A549 (cell line): ENCODE measurements around the gene DPH5. TPM values are rescaled to one million over a fixed set of nuclear protein-coding genes. Genes with fewer than 3 reads are reported as not detected.

ENCODE experiments used
- ATAC-seq, 2 experiments: fragments of 200-7000 bp in 1 of 2; fragments of >200 bp in 1 of 2; cut with Nextera tagmentation in 1 of 2; cut with Tn5 transposase in 1 of 2; 3 replicates each; pipeline versions ENCODE4 v1.8.0 to v1.9.1; 2018 to 2020; ENCODE audit warnings: mild to moderate bottlenecking in 1 of 2, moderate library complexity in 1 of 2
- CTCF ChIA-PET: fragments of 300-600 bp; sonication (Branson Sonifier 250); formaldehyde crosslinking; extraction: SDS; loops from one replicate; lab custom pipeline; 2021; ENCODE audit warnings: antibody characterized with exemption, inconsistent platforms; lab: Yijun Ruan, JAX
- POLR2A ChIA-PET: fragments of 350-600 bp; formaldehyde crosslinking; extraction: SDS; loops from one replicate; lab custom pipeline; 2021; ENCODE audit warnings: antibody characterized with exemption, inconsistent platforms; lab: Yijun Ruan, JAX
- DNase-seq, 2 experiments: peaks; one replicate each; pipeline versions ENCODE4 v3.0.0 to v3.0.0-alpha.2; 2011 to 2016; ENCODE audit warnings: low read depth in 1 of 2, low spot score in 1 of 2
- FAIRE-seq: peaks from 2 replicates; lab custom pipeline; 2011; peaks lifted over from hg19 to GRCh38; lab: Jason Lieb, UNC
- H3K27ac ChIP-seq, 2 experiments: fragments of >200 bp; sonication (Bioruptor Twin); formaldehyde crosslinking; 3 replicates each; pipeline ENCODE4 v1.5.1; 2016 to 2017
- H3K4me1 ChIP-seq: fragments of >200 bp; sonication (Bioruptor Twin); formaldehyde crosslinking; 3 replicates; pipeline ENCODE4 v1.6.1; 2016
- H3K4me2 ChIP-seq: fragments of >200 bp; sonication (Bioruptor Twin); formaldehyde crosslinking; 3 replicates; pipeline ENCODE4 v1.6.1; 2016
- H3K4me3 ChIP-seq: fragments of >200 bp; sonication (Bioruptor Twin); formaldehyde crosslinking; 3 replicates; pipeline ENCODE4 v1.5.1; 2016
- H3K9me3 ChIP-seq: fragments of >200 bp; sonication (Bioruptor Twin); formaldehyde crosslinking; 3 replicates; pipeline ENCODE4 v1.6.1; 2016
- BHLHE40 ChIP-seq: IDR thresholded peaks from 2 replicates; pipeline ENCODE4 v1.6.1; 2012; ENCODE audit warnings: low read depth, low read length, inconsistent platforms
- CBX8 ChIP-seq: fragments of 200-600 bp; sonication (generic); IDR thresholded peaks from 2 replicates; pipeline ENCODE4 v1.6.1; 2016
- CHD2 ChIP-seq: fragments of 150-350 bp; IDR thresholded peaks from 2 replicates; pipeline ENCODE4 v1.6.1; 2014; ENCODE audit warnings: low read length; ENCODE audit not compliant: partially characterized antibody
- CTCF ChIP-seq: fragments of >200 bp; sonication (Bioruptor Twin); formaldehyde crosslinking; IDR thresholded peaks from 3 replicates; pipeline ENCODE4 v1.5.1; 2016
- E2F6 ChIP-seq: IDR thresholded peaks from 2 replicates; pipeline ENCODE4 v1.6.1; 2012; ENCODE audit warnings: low read depth, borderline replicate concordance
- ELK1 ChIP-seq: fragments of 150-350 bp; IDR thresholded peaks from 2 replicates; pipeline ENCODE4 v1.6.1; 2014; ENCODE audit warnings: low read depth, mild to moderate bottlenecking, low read length
- EP300 ChIP-seq, 2 experiments: fragments of >200 bp; sonication (Bioruptor Twin); formaldehyde crosslinking; IDR thresholded peaks; 2 replicates in 1 of 2; 3 replicates in 1 of 2; pipeline ENCODE4 v1.6.1; 2016 to 2017
- FOXS1 ChIP-seq: fragments of 250-450 bp; sonication (Bioruptor Pico); IDR thresholded peaks from 2 replicates; pipeline ENCODE4 v1.5.0; 2020; ENCODE audit warnings: mild to moderate bottlenecking, moderate library complexity
- GATA3 ChIP-seq: IDR thresholded peaks from 2 replicates; pipeline ENCODE4 v1.6.1; 2012; ENCODE audit warnings: borderline replicate concordance
- HES2 ChIP-seq: fragments of >200 bp; sonication (Bioruptor Twin); formaldehyde crosslinking; IDR thresholded peaks from 2 replicates; pipeline ENCODE4 v1.6.1; 2016
- HOXA7 ChIP-seq: fragments of 250-450 bp; sonication (Bioruptor Pico); IDR thresholded peaks from 2 replicates; pipeline ENCODE4 v1.5.0; 2020; ENCODE audit warnings: mild to moderate bottlenecking, moderate library complexity
- HOXB13 ChIP-seq: fragments of 250-450 bp; sonication (Bioruptor Pico); IDR thresholded peaks from 2 replicates; pipeline ENCODE4 v1.5.0; 2020; ENCODE audit warnings: low read depth, mild to moderate bottlenecking, moderate library complexity
- JUN ChIP-seq, 2 experiments: fragments of >200 bp; sonication (Bioruptor Twin); formaldehyde crosslinking; IDR thresholded peaks; 2 replicates in 1 of 2; 3 replicates in 1 of 2; pipeline ENCODE4 v1.6.1; 2016 to 2017
- KDM1A ChIP-seq: fragments of 200-600 bp; sonication (generic); IDR thresholded peaks from 2 replicates; pipeline ENCODE4 v1.6.1; 2016; ENCODE audit warnings: low read depth, mild to moderate bottlenecking
- KDM5A ChIP-seq: fragments of 200-600 bp; sonication (generic); IDR thresholded peaks from 2 replicates; pipeline ENCODE4 v1.6.1; 2016; ENCODE audit warnings: antibody characterized with exemption, mild to moderate bottlenecking
- MAFK ChIP-seq: fragments of 450-650 bp; IDR thresholded peaks from 2 replicates; pipeline ENCODE4 v1.6.1; 2014; ENCODE audit not compliant: partially characterized antibody
- MAX ChIP-seq: IDR thresholded peaks from 2 replicates; pipeline ENCODE4 v1.6.1; 2012
- MYC ChIP-seq: IDR thresholded peaks from 2 replicates; pipeline ENCODE4 v1.6.1; 2012; ENCODE audit warnings: mild to moderate bottlenecking, inconsistent platforms, low read length, improper control_type of control experiment, borderline replicate concordance
- PBX3 ChIP-seq: IDR thresholded peaks from 2 replicates; pipeline ENCODE4 v1.6.1; 2012
- POLR2A ChIP-seq: IDR thresholded peaks from 2 replicates; pipeline ENCODE4 v1.6.1; 2012; ENCODE audit warnings: mild to moderate bottlenecking, low read length
- POLR2AphosphoS2 ChIP-seq: conservative IDR thresholded peaks from 2 replicates; pipeline ENCODE4 v1.6.1; 2012; ENCODE audit warnings: low read length, improper control_type of control experiment, inconsistent platforms
- RCOR1 ChIP-seq: fragments of 150-350 bp; IDR thresholded peaks from 2 replicates; pipeline ENCODE4 v1.6.1; 2014; ENCODE audit warnings: antibody characterized with exemption, low read length, low read depth
- SMC3 ChIP-seq: fragments of >200 bp; sonication (Bioruptor Twin); formaldehyde crosslinking; IDR thresholded peaks from 3 replicates; pipeline ENCODE4 v1.6.1; 2018; ENCODE audit warnings: inconsistent platforms
- SREBF2 ChIP-seq: fragments of 450-650 bp; IDR thresholded peaks from 2 replicates; pipeline ENCODE4 v1.6.1; 2014; ENCODE audit warnings: mild to moderate bottlenecking, moderate library complexity
- TFCP2L1 ChIP-seq: fragments of 250-450 bp; sonication (Bioruptor Pico); IDR thresholded peaks from 2 replicates; pipeline ENCODE4 v1.5.0; 2021; ENCODE audit warnings: mild to moderate bottlenecking
- USF2 ChIP-seq: fragments of 450-650 bp; IDR thresholded peaks from 2 replicates; pipeline ENCODE4 v1.6.1; 2014; ENCODE audit warnings: antibody characterized with exemption
- ZC3H11A ChIP-seq: fragments of 450-650 bp; IDR thresholded peaks from 2 replicates; pipeline ENCODE4 v1.6.1; 2014; ENCODE audit warnings: antibody characterized with exemption, mild to moderate bottlenecking
- ZFP36 ChIP-seq: fragments of 450-650 bp; IDR thresholded peaks from 2 replicates; pipeline ENCODE4 v1.6.1; 2014; ENCODE audit warnings: borderline replicate concordance; ENCODE audit not compliant: partially characterized antibody
- ZSCAN20 ChIP-seq: fragments of 250-450 bp; sonication (Bioruptor Pico); IDR thresholded peaks from 2 replicates; pipeline ENCODE4 v1.8.0; 2022; ENCODE audit warnings: mild to moderate bottlenecking, moderate library complexity
- WGBS: methylation state at CpG from one replicate; pipeline ENCODE4 v1.1.6; 2017; ENCODE audit errors: missing lambda C conversion rate; 5-methylcytosine and 5-hydroxymethylcytosine counted together
- polyA plus RNA-seq, 4 experiments: library from polyadenylated mRNA; depleted of rRNA in 3 of 4; stranded (reverse); fragments of >200 nt; fragmentation: RNase III in 1 of 4; extraction: RNeasy Plus Mini Kit Qiagen cat#74134 plus additional on column Dnase treatment in 1 of 4; gene quantifications; 2 replicates in 3 of 4; 3 replicates in 1 of 4; pipeline ENCODE4 v1.2.3, GENCODE V29; 2011 to 2017

DPH5 gene
- polyA plus RNA-seq, 2 of the 4 experiments (the other 2 are of a cell fraction): 40.4 to 89.7 TPM

GRCh38 chr1:100969327-100969726, 56.3 kb downstream of the DPH5 start:
- no peaks in the 10 kb centered on the region for H3K4me1 ChIP-seq
- H3K9me3 ChIP-seq: no peaks in the 10 kb centered on the region
- H3K4me3 ChIP-seq: no peak overlapping the region
- no peak for TF ChIP-seq MAX
- TF ChIP-seq KDM1A: no peak
- TF ChIP-seq PBX3: no peak
- TF ChIP-seq SMC3: no peak
- TF ChIP-seq TFCP2L1 (CRISPR knock-in tag): no peak
- TF ChIP-seq KDM5A: no peak
- TF ChIP-seq RCOR1: no peak
- no peak for TF ChIP-seq HES2
- no peak for TF ChIP-seq SREBF2
- TF ChIP-seq JUN (IDR thresholded peaks at IDR 0.05): no peak
- no peak for TF ChIP-seq HOXA7 (CRISPR knock-in tag)
- H3K27ac ChIP-seq: no peak overlapping the region
- POLR2A ChIA-PET: no interaction called here
- no peak overlapping the region for H3K4me2 ChIP-seq
- ATAC-seq (no peak), DNase-seq (no peak), FAIRE-seq (no peak)
- CTCF ChIA-PET: no interaction called here
- WGBS: 94% methylated on average over 2 of the region's 2 CpGs

GRCh38 chr1:100968621-100969020, 57.0 kb downstream of the DPH5 start:
- CTCF ChIA-PET: no interaction called here
- Histone ChIP-seq H3K27ac (no peak overlapping the region), H3K9me3 (no peaks in the 10 kb centered on the region), H3K4me1 (no peaks in the 10 kb centered on the region), H3K4me3 (no peak overlapping the region), H3K4me2 (no peak overlapping the region)
- 88% methylated on average over 1 of the region's 1 CpG for WGBS
- TF ChIP-seq JUN (IDR thresholded peaks at IDR 0.05): no peak
- ATAC-seq (no peak), FAIRE-seq (no peak), DNase-seq (no peak)
- POLR2A ChIA-PET: no interaction called here

GRCh38 chr1:100960098-100960497, 65.5 kb downstream of the DPH5 start:
- ATAC-seq (no peak), FAIRE-seq (no peak), DNase-seq (no peak)
- CTCF ChIA-PET: interaction anchor here (1.6 to 1.9 kb wide), 2 partner anchors 279 to 328 kb away, joined by 4 to 8 read pairs; no protein-coding TSS in a partner anchor
- 87% methylated on average over 1 of the region's 1 CpG for WGBS
- POLR2A ChIA-PET: no interaction called here
- H3K9me3 ChIP-seq: no peaks in the 10 kb centered on the region
- no peak overlapping the region for H3K4me3 ChIP-seq
- H3K4me1 ChIP-seq: peaks cover 4% of the 10 kb centered on the region; the same call in 1 of the 3 replicates
- H3K27ac ChIP-seq: no peak overlapping the region
- no peak overlapping the region for H3K4me2 ChIP-seq
- TF ChIP-seq KDM1A (no peak), EP300 (IDR thresholded peaks at IDR 0.05) (no peak), ZSCAN20 (CRISPR knock-in tag) (no peak), USF2 (no peak), POLR2AphosphoS2 (no peak), BHLHE40 (no peak), CBX8 (no peak), MAFK (no peak), MYC (no peak), E2F6 (no peak), POLR2A (no peak), FOXS1 (no peak), HOXB13 (CRISPR knock-in tag) (no peak), CTCF (no peak), SREBF2 (no peak), CHD2 (no peak), ELK1 (no peak), GATA3 (no peak), ZFP36 (no peak), ZC3H11A (no peak)
